HCT116 (cell line): ENCODE measurements around the gene ATG16L2. TPM values are rescaled to one million over a fixed set of nuclear protein-coding genes. Genes with fewer than 3 reads are reported as not detected.

Experiments used
- ATAC-seq: fragments of 200-7000 bp; cut with Tn5 transposase; 2 replicates; pipeline ENCODE4 v1.9.1; 2020; ENCODE audit warnings: mild to moderate bottlenecking, moderate library complexity
- BruUV-seq: library from RNA; stranded (reverse); fragments of 400-500 nt; replicated peaks from 2 replicates; lab custom pipeline; 2021; lab: Mats Ljungman, UMichigan
- CTCF ChIA-PET: fragments of 300-600 bp; sonication (Branson Sonifier 250); formaldehyde crosslinking; loops from one replicate; lab custom pipeline; 2021; ENCODE audit warnings: antibody characterized with exemption; lab: Charles Lee
- POLR2A ChIA-PET: fragments of 300-600, 350-600 bp; sonication (Branson Sonifier 250); formaldehyde crosslinking; loops from one replicate; lab custom pipeline; 2021; ENCODE audit warnings: antibody characterized with exemption; lab: Charles Lee
- RAD21 ChIA-PET, 2 experiments: fragments of 300-600 bp; sonication (Branson Sonifier 250); formaldehyde crosslinking; loops; one replicate each; lab custom pipeline; 2023; ENCODE audit warnings: low total read pairs in 2 of 2; ENCODE audit not compliant: uncharacterized antibody in 2 of 2, unreplicated experiment in 2 of 2, low non-redundant PET in 1 of 2; lab: Charles Lee
- DNase-seq: peaks from one replicate; pipeline ENCODE4 v3.0.0-alpha.2; 2010; ENCODE audit warnings: low read depth, low spot score
- H2AFZ ChIP-seq: fragments of 200-600 bp; shearing (Covaris generic), sonication (generic); 2 replicates; pipeline ENCODE4 v1.6.1; 2017; ENCODE audit warnings: low read depth, mixed run types, mixed read lengths, antibody characterized with exemption, low read length; ENCODE audit not compliant: poor library complexity, severe bottlenecking
- H3K27ac ChIP-seq: 2 replicates; pipeline ENCODE4 v1.5.1; 2012; ENCODE audit warnings: low read depth, low read length
- H3K27me3 ChIP-seq: fragments of 200-600 bp; sonication (generic); 2 replicates; pipeline ENCODE4 v1.6.1; 2016; ENCODE audit warnings: mixed run types, low read length, mixed read lengths; ENCODE audit not compliant: insufficient read depth
- H3K36me3 ChIP-seq, 2 experiments: fragments of 200-500 bp in 1 of 2; fragments of 200-600 bp in 1 of 2; sonication (Bioruptor generic) in 1 of 2; sonication (generic) in 1 of 2; 2 replicates each; pipeline versions ENCODE4 v1.5.1 to v1.6.1; 2014 to 2016; ENCODE audit warnings: low read length in 2 of 2, inconsistent platforms in 1 of 2, mixed read lengths in 1 of 2, mixed run types in 1 of 2; ENCODE audit not compliant: insufficient read depth in 2 of 2, control insufficient read depth in 1 of 2
- H3K4me1 ChIP-seq, 2 experiments: fragments of 200-600 bp in 1 of 2; sonication (generic) in 1 of 2; 2 replicates each; pipeline versions ENCODE4 v1.5.1 to v1.6.1; 2012 to 2017; ENCODE audit warnings: low read length in 2 of 2, inconsistent platforms in 1 of 2, mild to moderate bottlenecking in 1 of 2, mixed read lengths in 1 of 2, mixed run types in 1 of 2, moderate library complexity in 1 of 2; ENCODE audit not compliant: insufficient read depth in 2 of 2, control insufficient read depth in 1 of 2
- H3K4me2 ChIP-seq: fragments of 200-600 bp; sonication (generic); 2 replicates; pipeline ENCODE4 v1.6.1; 2017; ENCODE audit warnings: mixed run types, low read length, mixed read lengths
- H3K4me3 ChIP-seq, 2 experiments: fragments of 200-600 bp in 1 of 2; sonication (generic) in 1 of 2; replicated peaks in 1 of 2; 2 replicates each; pipeline ENCODE4 v1.5.1; 2011 to 2016; ENCODE audit warnings: low read length in 2 of 2, control low read depth in 1 of 2, low read depth in 1 of 2, mild to moderate bottlenecking in 1 of 2, mixed read lengths in 1 of 2, mixed run types in 1 of 2
- H3K79me2 ChIP-seq: fragments of 200-600 bp; sonication (generic); 2 replicates; pipeline ENCODE4 v1.6.1; 2017; ENCODE audit warnings: mild to moderate bottlenecking, mixed run types, low read length, moderate library complexity, mixed read lengths; ENCODE audit not compliant: insufficient read depth
- H3K9ac ChIP-seq: fragments of 200-600 bp; sonication (generic); 2 replicates; pipeline ENCODE4 v1.6.1; 2016; ENCODE audit warnings: low read length, mixed read lengths
- H3K9me2 ChIP-seq: fragments of 200-600 bp; sonication (generic), shearing (Covaris generic); 2 replicates; pipeline ENCODE4 v1.6.1; 2017; ENCODE audit warnings: mixed run types, mild to moderate bottlenecking, moderate library complexity; ENCODE audit not compliant: insufficient read depth
- H3K9me3 ChIP-seq, 2 experiments: fragments of 200-500 bp in 1 of 2; fragments of 200-600 bp in 1 of 2; sonication (Bioruptor generic) in 1 of 2; sonication (generic) in 1 of 2; 2 replicates each; pipeline ENCODE4 v1.6.1; 2014 to 2017; ENCODE audit warnings: low read length in 2 of 2, mixed read lengths in 2 of 2, inconsistent platforms in 1 of 2, low read depth in 1 of 2, mild to moderate bottlenecking in 1 of 2, mixed run types in 1 of 2, moderate library complexity in 1 of 2; ENCODE audit not compliant: control insufficient read depth in 1 of 2, insufficient read depth in 1 of 2
- H4K20me1 ChIP-seq: fragments of 200-600 bp; sonication (generic), shearing (Covaris generic); 2 replicates; pipeline ENCODE4 v1.6.1; 2017; ENCODE audit warnings: mixed run types, mild to moderate bottlenecking, moderate library complexity; ENCODE audit not compliant: insufficient read depth
- CBX3 ChIP-seq: IDR thresholded peaks from 2 replicates; pipeline ENCODE4 v1.6.1; 2012; ENCODE audit warnings: low read depth
- CEBPB ChIP-seq: IDR thresholded peaks from 2 replicates; pipeline ENCODE4 v1.6.1; 2012; ENCODE audit warnings: low read depth
- EGR1 ChIP-seq: IDR thresholded peaks from 2 replicates; pipeline ENCODE4 v1.6.1; 2012; ENCODE audit warnings: low read depth
- ELF1 ChIP-seq: IDR thresholded peaks from 2 replicates; pipeline ENCODE4 v1.6.1; 2012; ENCODE audit warnings: low read depth, borderline replicate concordance
- EZH2 ChIP-seq: fragments of 200-600 bp; sonication (generic); IDR thresholded peaks from 2 replicates; pipeline ENCODE4 v1.6.1; 2017; ENCODE audit warnings: antibody characterized with exemption, mixed run types
- EZH2phosphoT487 ChIP-seq: fragments of 200-600 bp; IDR thresholded peaks from 2 replicates; pipeline ENCODE4 v1.6.1; 2018; ENCODE audit warnings: antibody characterized with exemption, borderline replicate concordance
- FOSL1 ChIP-seq: IDR thresholded peaks from 2 replicates; pipeline ENCODE4 v1.6.1; 2012; ENCODE audit warnings: low read depth
- POLR2A ChIP-seq: IDR thresholded peaks from 2 replicates; pipeline ENCODE4 v1.7.0; 2011; ENCODE audit warnings: borderline replicate concordance; ENCODE audit not compliant: insufficient read depth, insufficient read length; ENCODE audit errors: extremely low read depth
- POLR2AphosphoS5 ChIP-seq: IDR thresholded peaks from 2 replicates; pipeline ENCODE4 v1.6.1; 2011; ENCODE audit warnings: mild to moderate bottlenecking, low read depth, low read length, moderate library complexity
- SP1 ChIP-seq: IDR thresholded peaks from 2 replicates; pipeline ENCODE4 v1.6.1; 2012; ENCODE audit warnings: low read depth
- TCF7L2 ChIP-seq: IDR thresholded peaks from 2 replicates; pipeline ENCODE4 v1.7.0; 2011; ENCODE audit warnings: borderline replicate concordance, inconsistent platforms; ENCODE audit not compliant: insufficient read depth, insufficient read length; ENCODE audit errors: extremely low read depth
- intact Hi-C: fragments of 100-400 bp; cut with micrococcal nuclease; formaldehyde crosslinking; loops from 2 replicates; pipeline ENCODE4 v1.10.0; 2022
- total RNA-seq: library from RNA; stranded (reverse); gene quantifications from one replicate; pipeline ENCODE4 v1.2.1, GENCODE V29; 2021; ENCODE audit not compliant: unreplicated experiment
- TF ChIP-seq, protein P1 (sequence below): IDR thresholded peaks from 2 replicates; pipeline ENCODE4 v1.6.1; 2012
- TF ChIP-seq, protein P2 (sequence below): IDR thresholded peaks from 2 replicates; pipeline ENCODE4 v1.6.1; 2011; ENCODE audit warnings: mild to moderate bottlenecking, low read length, moderate library complexity; ENCODE audit not compliant: insufficient replicate concordance; ENCODE audit errors: extremely low read depth

The ATG16L2 gene
- total RNA-seq, 1 experiment from 2014 or later = 15.2 TPM

DNA sequence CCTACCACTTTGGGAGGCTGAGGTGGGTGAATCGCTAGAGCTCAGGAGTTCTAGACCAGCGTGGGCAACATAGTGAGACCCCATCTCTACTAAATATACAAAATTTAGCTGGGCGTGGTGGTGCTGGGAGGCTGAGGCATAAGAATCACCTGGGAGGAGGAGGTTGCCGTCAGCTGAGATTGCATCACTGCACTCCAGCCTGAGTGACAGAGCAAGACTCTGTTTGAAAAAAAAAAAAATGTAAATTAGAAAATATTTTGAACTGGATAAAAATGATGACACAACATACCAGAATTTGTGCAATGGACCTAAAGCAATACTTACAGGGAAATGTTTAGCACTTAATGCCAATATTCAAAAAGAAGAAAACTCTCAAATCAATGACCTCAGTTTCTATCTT, 46.4 kb downstream of the ATG16L2 start:
- TF ChIP-seq SP1 (no peak), POLR2A (no peak), CEBPB (no peak), TCF7L2 (no peak), EZH2 (no peak), CBX3 (no peak), EGR1 (no peak), FOSL1 (no peak), ELF1 (no peak), EZH2phosphoT487 (no peak), POLR2AphosphoS5 (no peak)
- TF ChIP-seq, protein P1, sequence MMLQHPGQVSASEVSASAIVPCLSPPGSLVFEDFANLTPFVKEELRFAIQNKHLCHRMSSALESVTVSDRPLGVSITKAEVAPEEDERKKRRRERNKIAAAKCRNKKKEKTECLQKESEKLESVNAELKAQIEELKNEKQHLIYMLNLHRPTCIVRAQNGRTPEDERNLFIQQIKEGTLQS = no peak
- TF ChIP-seq, protein P2, sequence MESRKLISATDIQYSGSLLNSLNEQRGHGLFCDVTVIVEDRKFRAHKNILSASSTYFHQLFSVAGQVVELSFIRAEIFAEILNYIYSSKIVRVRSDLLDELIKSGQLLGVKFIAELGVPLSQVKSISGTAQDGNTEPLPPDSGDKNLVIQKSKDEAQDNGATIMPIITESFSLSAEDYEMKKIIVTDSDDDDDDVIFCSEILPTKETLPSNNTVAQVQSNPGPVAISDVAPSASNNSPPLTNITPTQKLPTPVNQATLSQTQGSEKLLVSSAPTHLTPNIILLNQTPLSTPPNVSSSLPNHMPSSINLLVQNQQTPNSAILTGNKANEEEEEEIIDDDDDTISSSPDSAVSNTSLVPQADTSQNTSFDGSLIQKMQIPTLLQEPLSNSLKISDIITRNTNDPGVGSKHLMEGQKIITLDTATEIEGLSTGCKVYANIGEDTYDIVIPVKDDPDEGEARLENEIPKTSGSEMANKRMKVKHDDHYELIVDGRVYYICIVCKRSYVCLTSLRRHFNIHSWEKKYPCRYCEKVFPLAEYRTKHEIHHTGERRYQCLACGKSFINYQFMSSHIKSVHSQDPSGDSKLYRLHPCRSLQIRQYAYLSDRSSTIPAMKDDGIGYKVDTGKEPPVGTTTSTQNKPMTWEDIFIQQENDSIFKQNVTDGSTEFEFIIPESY = no peak
- TF ChIP-seq, all 23 proteins: peak for 0
- no TSS peak for BruUV-seq
- RAD21 ChIA-PET = no interaction called here
- no peaks in the 10 kb centered on the region for H3K9me3 ChIP-seq
- CTCF ChIA-PET = no interaction called here
- H4K20me1 ChIP-seq = no peaks in the 10 kb centered on the region
- no peak overlapping the region for H3K4me2 ChIP-seq
- H3K79me2 ChIP-seq = no peaks in the 10 kb centered on the region
- intact Hi-C loops = no loop called here
- H3K9me2 ChIP-seq = no peaks in the 10 kb centered on the region
- POLR2A ChIA-PET = no interaction called here
- no peak overlapping the region for H2AFZ ChIP-seq
- no peaks in the 10 kb centered on the region for H3K36me3 ChIP-seq
- DNase-seq = no peak
- H3K4me1 ChIP-seq = no peaks in the 10 kb centered on the region
- H3K4me3 ChIP-seq = no peak overlapping the region
- H3K27me3 ChIP-seq = no peaks in the 10 kb centered on the region
- ATAC-seq = no peak
- no peak overlapping the region for H3K9ac ChIP-seq
- H3K27ac ChIP-seq = no peak overlapping the region
